ENCODE measurements around the gene SLC39A8.

The SLC39A8 gene

DNA sequence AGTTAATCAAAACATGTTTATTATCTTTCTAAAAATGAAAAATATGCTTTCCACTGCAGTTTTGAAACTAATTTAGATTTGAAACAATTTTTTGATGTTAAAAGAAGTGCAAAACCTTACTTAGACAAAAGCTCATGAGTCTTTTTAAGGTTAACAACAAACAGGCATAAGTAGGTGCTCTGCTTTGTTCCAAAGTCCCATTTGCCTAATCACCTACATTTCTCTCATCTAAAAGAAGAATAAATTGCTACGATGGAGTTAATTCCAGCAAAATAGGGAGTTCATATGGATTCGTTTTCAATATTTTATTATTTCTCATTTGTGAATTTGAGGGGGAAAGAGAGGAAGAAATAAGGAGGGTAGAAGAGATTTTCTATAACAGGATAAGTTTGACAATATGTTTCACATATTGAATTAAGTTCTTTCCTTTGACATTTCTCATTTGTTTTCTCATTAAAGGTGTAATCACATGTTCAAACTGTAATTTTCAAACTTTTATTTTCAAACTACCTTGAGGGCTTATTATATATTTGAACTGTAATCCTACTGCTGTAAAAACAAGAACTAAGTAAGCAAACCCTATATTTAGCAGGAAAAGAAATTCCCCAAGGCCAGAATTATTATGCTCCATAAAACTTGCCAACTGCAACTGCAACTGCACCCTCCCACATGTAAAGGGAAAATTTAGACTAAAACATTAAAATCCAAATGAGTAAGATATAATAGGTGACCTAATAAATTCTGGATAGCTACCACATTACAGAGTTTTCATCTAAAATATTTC lies 9.6 kb upstream of the SLC39A8 start:
- Histone ChIP-seq H3K4me1 (ENCODE audit: control insufficient read depth in 1 of 2, insufficient read depth in 2 of 2, low read length in 2 of 2) (no peaks in the 10 kb centered on the region), H2BK120ac (ENCODE audit: insufficient read depth, low read length, poor library complexity) (no peak overlapping the region), H3K9ac (ENCODE audit: low read length) (no peak overlapping the region), H4K8ac (ENCODE audit: low read depth, low read length) (no peak overlapping the region), H3K36me3 (ENCODE audit: control insufficient read depth in 1 of 2, insufficient read depth in 2 of 2, low read length in 2 of 2) (no peaks in the 10 kb centered on the region), H3K4ac (ENCODE audit: low read depth, low read length) (no peak overlapping the region), H3K18ac (ENCODE audit: low read length) (no peak overlapping the region), H2AK5ac (ENCODE audit: low read length) (no peak overlapping the region), H2AFZ (ENCODE audit: insufficient read depth, low read length, poor library complexity) (no peak overlapping the region), H4K12ac (ENCODE audit: low read depth, low read length) (no peak overlapping the region), H3K23ac (ENCODE audit: low read length) (no peak overlapping the region), H3K79me1 (ENCODE audit: low read length) (no peaks in the 10 kb centered on the region), H3K9me3 (ENCODE audit: insufficient read depth, low read depth, low read length) (no peaks in the 10 kb centered on the region), H3K79me2 (ENCODE audit: control insufficient read depth, insufficient read depth, low read length, poor library complexity) (no peaks in the 10 kb centered on the region), H3K27me3 (ENCODE audit: insufficient read depth, low read length) (no peaks in the 10 kb centered on the region), H3K4me2 (ENCODE audit: low read length) (no peak overlapping the region), H2BK12ac (ENCODE audit: low read length) (no peak overlapping the region), H3K4me3 (ENCODE audit: low read depth, low read length) (no peak overlapping the region), H4K91ac (ENCODE audit: low read depth, low read length) (no peak overlapping the region), H2BK5ac (ENCODE audit: low read depth, low read length, poor library complexity) (no peak overlapping the region), H3K14ac (ENCODE audit: low read length) (no peak overlapping the region), H3K27ac (ENCODE audit: low read depth, low read length) (no peak overlapping the region)
- DNase-seq = no peak
- no CpG with 5 or more reads among the region's 2 CpGs for WGBS (ENCODE audit: extremely low coverage, insufficient coverage, insufficient read length)

DNA sequence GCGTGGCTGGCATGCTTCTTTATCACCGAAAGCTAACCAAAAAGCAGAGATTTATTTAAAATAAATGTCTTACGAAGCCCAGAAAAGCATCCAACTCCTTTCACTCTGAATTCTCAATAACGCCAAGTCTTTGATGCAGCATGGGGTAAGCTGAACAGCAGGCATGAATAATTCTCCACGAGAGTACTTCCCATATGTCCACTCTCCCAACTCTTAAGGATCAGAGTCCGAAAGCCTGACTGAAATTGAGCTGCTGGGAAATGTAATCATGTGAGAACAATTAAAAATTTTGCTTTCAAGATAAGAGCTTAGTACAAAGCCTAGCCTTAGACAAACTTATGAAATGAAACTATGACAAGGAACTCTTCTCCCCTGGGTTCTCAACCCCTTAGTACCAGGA lies 7.5 kb upstream of the SLC39A8 start:
- Histone ChIP-seq H3K9me3 (ENCODE audit: insufficient read depth, low read depth, low read length) (no peaks in the 10 kb centered on the region), H3K36me3 (ENCODE audit: control insufficient read depth in 1 of 2, insufficient read depth in 2 of 2, low read length in 2 of 2) (no peaks in the 10 kb centered on the region), H3K27me3 (ENCODE audit: insufficient read depth, low read length) (no peaks in the 10 kb centered on the region), H3K23ac (ENCODE audit: low read length) (no peak overlapping the region), H2BK5ac (ENCODE audit: low read depth, low read length, poor library complexity) (no peak overlapping the region), H4K12ac (ENCODE audit: low read depth, low read length) (no peak overlapping the region), H4K8ac (ENCODE audit: low read depth, low read length) (no peak overlapping the region), H3K14ac (ENCODE audit: low read length) (no peak overlapping the region), H3K18ac (ENCODE audit: low read length) (no peak overlapping the region), H3K9ac (ENCODE audit: low read length) (no peak overlapping the region), H2BK120ac (ENCODE audit: insufficient read depth, low read length, poor library complexity) (no peak overlapping the region), H3K4me2 (ENCODE audit: low read length) (no peak overlapping the region), H3K4me3 (ENCODE audit: low read depth, low read length) (no peak overlapping the region), H3K4ac (ENCODE audit: low read depth, low read length) (no peak overlapping the region), H3K79me1 (ENCODE audit: low read length) (no peaks in the 10 kb centered on the region), H2BK12ac (ENCODE audit: low read length) (no peak overlapping the region), H3K79me2 (ENCODE audit: control insufficient read depth, insufficient read depth, low read length, poor library complexity) (no peaks in the 10 kb centered on the region), H2AK5ac (ENCODE audit: low read length) (no peak overlapping the region), H2AFZ (ENCODE audit: insufficient read depth, low read length, poor library complexity) (no peak overlapping the region), H3K4me1 (ENCODE audit: control insufficient read depth in 1 of 2, insufficient read depth in 2 of 2, low read length in 2 of 2) (no peaks in the 10 kb centered on the region), H4K91ac (ENCODE audit: low read depth, low read length) (no peak overlapping the region), H3K27ac (ENCODE audit: low read depth, low read length) (no peak overlapping the region)
- no CpG with 5 or more reads among the region's 6 CpGs for WGBS (ENCODE audit: extremely low coverage, insufficient coverage, insufficient read length)
- no peak for DNase-seq

DNA sequence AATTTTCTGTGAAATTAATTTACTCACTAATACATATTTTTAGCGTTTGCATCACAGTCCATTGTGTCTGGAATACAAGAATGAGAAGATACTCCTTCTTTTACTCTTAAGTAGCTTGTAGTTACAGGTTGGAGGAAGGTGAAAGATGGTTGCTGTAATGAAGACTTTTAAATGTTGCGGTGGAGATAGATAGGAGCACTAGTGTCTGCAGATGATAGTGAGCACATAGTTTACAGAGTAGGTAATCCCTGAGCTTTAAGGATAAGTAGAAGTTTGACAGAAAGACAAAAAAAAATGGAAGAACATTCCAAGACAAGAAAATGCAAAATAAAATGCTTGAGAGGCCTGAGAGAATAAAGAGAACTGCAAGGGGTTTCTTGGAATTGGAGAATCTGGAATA lies 5.4 kb upstream of the SLC39A8 start:
- no peaks in the 10 kb centered on the region for H3K36me3 ChIP-seq (ENCODE audit: control insufficient read depth in 1 of 2, insufficient read depth in 2 of 2, low read length in 2 of 2)
- H2BK12ac ChIP-seq (ENCODE audit: low read length) = no peak overlapping the region
- no peak for DNase-seq
- H2BK120ac ChIP-seq (ENCODE audit: insufficient read depth, low read length, poor library complexity) = no peak overlapping the region
- H3K4me1 ChIP-seq (ENCODE audit: control insufficient read depth in 1 of 2, insufficient read depth in 2 of 2, low read length in 2 of 2) = no peaks in the 10 kb centered on the region
- no peak overlapping the region for H4K91ac ChIP-seq (ENCODE audit: low read depth, low read length)
- no peak overlapping the region for H3K14ac ChIP-seq (ENCODE audit: low read length)
- no peak overlapping the region for H3K4me3 ChIP-seq (ENCODE audit: low read depth, low read length)
- no peak overlapping the region for H3K27ac ChIP-seq (ENCODE audit: low read depth, low read length)
- no peak overlapping the region for H3K4ac ChIP-seq (ENCODE audit: low read depth, low read length)
- no peaks in the 10 kb centered on the region for H3K9me3 ChIP-seq (ENCODE audit: insufficient read depth, low read depth, low read length)
- no peaks in the 10 kb centered on the region for H3K79me1 ChIP-seq (ENCODE audit: low read length)
- H2AK5ac ChIP-seq (ENCODE audit: low read length) = no peak overlapping the region
- H3K18ac ChIP-seq (ENCODE audit: low read length) = no peak overlapping the region
- H4K8ac ChIP-seq (ENCODE audit: low read depth, low read length) = no peak overlapping the region
- no peak overlapping the region for H2BK5ac ChIP-seq (ENCODE audit: low read depth, low read length, poor library complexity)
- no peak overlapping the region for H2AFZ ChIP-seq (ENCODE audit: insufficient read depth, low read length, poor library complexity)
- H3K79me2 ChIP-seq (ENCODE audit: control insufficient read depth, insufficient read depth, low read length, poor library complexity) = no peaks in the 10 kb centered on the region
- no peak overlapping the region for H3K23ac ChIP-seq (ENCODE audit: low read length)
- no peaks in the 10 kb centered on the region for H3K27me3 ChIP-seq (ENCODE audit: insufficient read depth, low read length)
- H4K12ac ChIP-seq (ENCODE audit: low read depth, low read length) = no peak overlapping the region
- no peak overlapping the region for H3K4me2 ChIP-seq (ENCODE audit: low read length)
- no CpG with 5 or more reads among the region's 2 CpGs for WGBS (ENCODE audit: extremely low coverage, insufficient coverage, insufficient read length)
- H3K9ac ChIP-seq (ENCODE audit: low read length) = no peak overlapping the region

DNA sequence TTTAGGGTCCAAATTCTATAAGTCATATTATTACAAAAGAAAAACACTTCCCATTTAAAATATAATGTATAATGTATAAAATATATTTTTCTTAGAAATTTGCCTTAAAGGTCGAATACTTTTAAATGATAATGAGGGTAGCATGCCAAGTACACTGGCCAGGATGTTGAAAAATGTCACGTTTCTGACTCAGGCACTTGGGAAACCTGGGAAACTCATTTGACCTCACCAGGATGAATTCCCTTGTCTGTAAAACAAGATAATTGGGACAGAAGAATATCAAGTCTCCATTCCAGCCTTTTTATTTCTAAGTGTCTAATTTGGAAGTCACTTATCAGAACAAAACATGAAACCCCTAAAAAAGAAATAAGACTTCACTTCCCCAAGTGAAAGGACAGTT lies 3.4 kb upstream of the SLC39A8 start:
- Histone ChIP-seq H3K18ac (ENCODE audit: low read length) (no peak overlapping the region), H3K27me3 (ENCODE audit: insufficient read depth, low read length) (no peaks in the 10 kb centered on the region), H3K27ac (ENCODE audit: low read depth, low read length) (no peak overlapping the region), H3K4me1 (ENCODE audit: control insufficient read depth in 1 of 2, insufficient read depth in 2 of 2, low read length in 2 of 2) (no peaks in the 10 kb centered on the region), H3K36me3 (ENCODE audit: control insufficient read depth in 1 of 2, insufficient read depth in 2 of 2, low read length in 2 of 2) (no peaks in the 10 kb centered on the region), H4K91ac (ENCODE audit: low read depth, low read length) (no peak overlapping the region), H3K4ac (ENCODE audit: low read depth, low read length) (no peak overlapping the region), H2BK120ac (ENCODE audit: insufficient read depth, low read length, poor library complexity) (no peak overlapping the region), H2BK12ac (ENCODE audit: low read length) (no peak overlapping the region), H3K14ac (ENCODE audit: low read length) (no peak overlapping the region), H3K79me1 (ENCODE audit: low read length) (peaks cover 10% of the 10 kb centered on the region), H4K8ac (ENCODE audit: low read depth, low read length) (no peak overlapping the region), H4K12ac (ENCODE audit: low read depth, low read length) (no peak overlapping the region), H3K4me2 (ENCODE audit: low read length) (no peak overlapping the region), H3K9ac (ENCODE audit: low read length) (no peak overlapping the region), H2BK5ac (ENCODE audit: low read depth, low read length, poor library complexity) (no peak overlapping the region), H3K4me3 (ENCODE audit: low read depth, low read length) (no peak overlapping the region), H2AK5ac (ENCODE audit: low read length) (no peak overlapping the region), H3K9me3 (ENCODE audit: insufficient read depth, low read depth, low read length) (no peaks in the 10 kb centered on the region), H3K79me2 (ENCODE audit: control insufficient read depth, insufficient read depth, low read length, poor library complexity) (peaks cover 7% of the 10 kb centered on the region), H2AFZ (ENCODE audit: insufficient read depth, low read length, poor library complexity) (no peak overlapping the region), H3K23ac (ENCODE audit: low read length) (no peak overlapping the region)
- WGBS (ENCODE audit: extremely low coverage, insufficient coverage, insufficient read length) = no CpG with 5 or more reads among the region's 2 CpGs
- peak; percentile 54 to 77 for DNase-seq
